Epithelial cell of proximal tubule (primary cell): ENCODE measurements around the gene SOX14. TPM values are rescaled to one million over a fixed set of nuclear protein-coding genes. Genes with fewer than 3 reads are reported as not detected.

Source experiments
- DNase-seq: peaks from one replicate; pipeline ENCODE4 v3.0.0-alpha.2; 2011; ENCODE audit warnings: low read depth
- H3K4me3 ChIP-seq: 2 replicates; pipeline ENCODE4 v1.5.1; 2011; ENCODE audit warnings: low read depth, mild to moderate bottlenecking, low read length
- total RNA-seq: library from RNA; depleted of rRNA; stranded (reverse); fragments of >200 nt; gene quantifications from 2 replicates; pipeline ENCODE4 v1.2.3, GENCODE V29; 2015
- TF ChIP-seq, protein P1 (sequence below): conservative IDR thresholded peaks from 2 replicates; pipeline ENCODE4 v1.5.1; 2012; ENCODE audit warnings: low read depth, mild to moderate bottlenecking, low read length

SOX14 gene
- total RNA-seq, 1 donor from 2014 or later: not detected

DNA sequence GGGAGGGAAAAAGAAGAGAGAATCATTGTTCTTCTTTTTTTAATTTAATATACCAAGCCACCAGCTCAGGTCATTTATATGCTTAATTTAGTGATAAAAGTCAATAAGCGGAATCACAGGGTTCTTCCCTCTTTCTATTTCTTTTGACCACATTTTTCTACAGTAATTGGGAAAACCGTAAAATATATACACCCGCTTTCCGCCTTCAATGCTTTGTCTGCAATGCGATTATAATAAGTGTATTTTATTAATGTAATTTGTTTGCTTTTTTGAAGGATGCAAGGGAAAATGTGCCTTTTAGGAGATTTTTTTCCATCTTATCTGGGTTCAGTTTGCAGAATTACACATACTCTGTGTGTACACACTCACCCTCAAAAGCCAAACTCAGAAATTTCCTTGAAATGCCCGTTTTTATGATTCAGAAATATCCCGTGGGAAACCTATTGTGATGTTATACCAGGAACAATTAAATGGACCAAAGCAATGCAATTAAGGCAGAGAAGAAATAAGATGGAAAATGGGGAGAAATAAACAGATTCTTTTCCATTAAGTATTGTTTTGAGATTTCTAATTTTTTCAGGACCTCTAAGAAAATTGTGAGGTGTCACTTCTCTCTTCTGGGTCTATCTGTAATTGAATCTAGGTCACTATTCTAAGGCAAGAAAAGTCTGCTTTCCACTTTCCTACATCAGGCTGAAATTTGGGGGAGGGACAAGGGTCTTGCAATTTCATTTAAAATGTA is 8.3 kb downstream of the SOX14 start:
- H3K4me3 ChIP-seq: no peak overlapping the region
- DNase-seq: no peak
- TF ChIP-seq, protein P1, sequence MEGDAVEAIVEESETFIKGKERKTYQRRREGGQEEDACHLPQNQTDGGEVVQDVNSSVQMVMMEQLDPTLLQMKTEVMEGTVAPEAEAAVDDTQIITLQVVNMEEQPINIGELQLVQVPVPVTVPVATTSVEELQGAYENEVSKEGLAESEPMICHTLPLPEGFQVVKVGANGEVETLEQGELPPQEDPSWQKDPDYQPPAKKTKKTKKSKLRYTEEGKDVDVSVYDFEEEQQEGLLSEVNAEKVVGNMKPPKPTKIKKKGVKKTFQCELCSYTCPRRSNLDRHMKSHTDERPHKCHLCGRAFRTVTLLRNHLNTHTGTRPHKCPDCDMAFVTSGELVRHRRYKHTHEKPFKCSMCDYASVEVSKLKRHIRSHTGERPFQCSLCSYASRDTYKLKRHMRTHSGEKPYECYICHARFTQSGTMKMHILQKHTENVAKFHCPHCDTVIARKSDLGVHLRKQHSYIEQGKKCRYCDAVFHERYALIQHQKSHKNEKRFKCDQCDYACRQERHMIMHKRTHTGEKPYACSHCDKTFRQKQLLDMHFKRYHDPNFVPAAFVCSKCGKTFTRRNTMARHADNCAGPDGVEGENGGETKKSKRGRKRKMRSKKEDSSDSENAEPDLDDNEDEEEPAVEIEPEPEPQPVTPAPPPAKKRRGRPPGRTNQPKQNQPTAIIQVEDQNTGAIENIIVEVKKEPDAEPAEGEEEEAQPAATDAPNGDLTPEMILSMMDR: no peak

DNA sequence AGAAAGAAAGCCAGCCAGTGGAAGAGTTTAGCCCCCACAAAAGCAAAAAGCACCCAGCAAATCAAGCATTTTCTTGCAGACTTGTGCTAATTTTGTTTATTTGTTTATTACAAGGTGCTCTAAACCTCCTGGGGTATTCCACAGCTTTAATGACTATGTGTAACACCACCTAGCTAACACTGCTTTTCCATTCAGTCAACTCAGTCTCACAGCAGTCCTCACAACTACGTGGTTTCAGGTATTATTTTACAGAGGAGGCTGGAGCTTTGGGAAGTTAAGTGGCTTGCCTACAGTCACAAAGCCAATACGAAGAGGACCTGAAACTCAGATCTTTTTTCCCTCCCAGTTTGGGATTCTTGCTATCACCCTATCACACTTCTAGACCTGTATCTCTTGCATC is 14.8 kb downstream of the SOX14 start:
- H3K4me3 ChIP-seq: no peak overlapping the region
- no peak for DNase-seq
- TF ChIP-seq, protein P1: no peak

DNA sequence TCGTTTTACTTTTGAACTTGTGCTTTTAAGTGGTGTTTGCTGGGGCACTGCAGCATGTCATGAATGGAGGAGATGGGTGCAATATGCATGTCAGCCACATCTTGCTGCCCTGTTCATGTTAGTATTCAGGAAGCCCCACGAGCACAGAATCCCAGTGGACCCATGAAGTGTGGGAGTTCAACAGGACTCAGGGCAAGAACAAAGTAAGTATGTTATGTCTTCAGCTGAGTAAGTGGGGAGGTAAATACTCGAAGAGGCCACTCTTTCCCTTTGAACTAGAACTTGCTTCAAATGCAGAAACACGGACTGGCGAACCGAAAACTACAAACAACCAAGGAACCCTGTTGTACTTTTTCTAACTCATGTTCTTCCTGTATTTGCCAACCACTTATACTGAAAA is 23.4 kb downstream of the SOX14 start:
- TF ChIP-seq, protein P1: no peak
- no peak for DNase-seq
- no peak overlapping the region for H3K4me3 ChIP-seq

DNA sequence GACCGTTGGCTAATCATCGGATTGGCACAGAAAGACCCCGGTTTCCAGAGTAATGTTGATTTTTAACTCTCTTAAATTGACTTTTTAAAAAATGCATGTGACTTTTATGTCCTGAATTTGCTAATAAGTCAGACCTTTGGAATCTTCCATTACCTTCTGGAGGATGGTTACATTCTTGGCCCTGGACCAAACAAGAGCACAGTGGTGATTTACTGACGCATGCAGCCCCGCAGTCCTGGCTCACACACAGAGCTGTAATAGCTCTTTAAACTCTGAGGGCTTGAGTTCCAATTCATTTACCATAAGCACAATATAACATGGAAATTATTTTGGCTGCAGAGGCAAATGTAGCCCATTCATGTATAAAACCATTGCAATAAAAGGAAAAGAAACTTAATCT is 25.1 kb downstream of the SOX14 start:
- H3K4me3 ChIP-seq: no peak overlapping the region

DNA sequence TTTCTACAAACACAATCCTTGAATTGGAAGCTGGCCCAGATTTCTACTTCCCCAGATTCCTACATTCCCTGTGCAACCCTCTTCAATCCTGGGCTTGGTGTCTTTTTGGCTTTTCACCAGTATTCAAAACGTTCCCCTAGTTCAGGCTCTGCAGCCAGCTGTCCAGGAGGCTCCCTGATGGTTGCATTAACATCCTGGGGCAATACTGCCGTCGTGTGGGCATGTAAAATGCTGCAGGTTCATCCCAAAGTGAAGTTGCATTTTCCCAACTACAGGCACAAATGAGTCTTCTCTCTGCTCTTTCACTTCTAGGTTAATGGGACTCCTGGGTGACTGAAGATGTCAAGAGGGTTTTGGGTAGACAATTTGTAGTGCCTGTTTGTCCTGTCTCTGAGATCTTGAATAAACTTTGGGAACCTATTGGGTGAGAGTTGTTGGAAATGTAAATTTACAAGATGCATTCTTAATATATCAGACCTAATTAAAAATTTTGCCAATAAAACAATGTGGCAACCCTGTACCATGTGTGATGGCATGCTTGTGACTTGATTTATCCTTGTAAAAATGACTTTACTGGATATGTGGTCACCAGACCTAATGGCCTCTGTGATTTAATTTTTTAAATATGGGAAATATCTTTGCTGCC is 28.6 kb downstream of the SOX14 start:
- DNase-seq: no peak
- H3K4me3 ChIP-seq: no peak overlapping the region
- TF ChIP-seq, protein P1: peak; percentile 73

More for the DNA sequence above, 25.1 kb downstream of the SOX14 start:
- DNase-seq: peak; percentile 4
- TF ChIP-seq, protein P1: no peak

DNA sequence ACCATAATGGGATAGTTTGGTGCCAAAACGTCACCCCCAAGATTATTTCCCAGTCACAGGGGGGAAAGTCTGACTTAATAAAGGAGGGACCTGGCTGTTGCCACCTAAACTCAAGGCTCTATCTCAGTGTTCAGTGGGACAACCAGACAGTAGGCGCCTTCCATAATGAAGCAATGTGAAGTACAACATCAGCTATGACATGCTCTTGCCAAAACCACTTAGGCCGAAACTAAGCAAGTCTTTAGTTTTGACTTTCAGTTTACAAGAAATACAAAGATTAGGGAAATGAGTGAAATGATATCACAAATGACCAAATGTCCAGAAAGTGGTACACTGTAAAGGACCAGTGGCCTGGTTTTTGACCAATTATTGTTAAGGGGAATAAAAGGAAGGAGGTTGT is 32.9 kb downstream of the SOX14 start:
- no peak for DNase-seq
- H3K4me3 ChIP-seq: no peak overlapping the region
- TF ChIP-seq, protein P1: no peak

DNA sequence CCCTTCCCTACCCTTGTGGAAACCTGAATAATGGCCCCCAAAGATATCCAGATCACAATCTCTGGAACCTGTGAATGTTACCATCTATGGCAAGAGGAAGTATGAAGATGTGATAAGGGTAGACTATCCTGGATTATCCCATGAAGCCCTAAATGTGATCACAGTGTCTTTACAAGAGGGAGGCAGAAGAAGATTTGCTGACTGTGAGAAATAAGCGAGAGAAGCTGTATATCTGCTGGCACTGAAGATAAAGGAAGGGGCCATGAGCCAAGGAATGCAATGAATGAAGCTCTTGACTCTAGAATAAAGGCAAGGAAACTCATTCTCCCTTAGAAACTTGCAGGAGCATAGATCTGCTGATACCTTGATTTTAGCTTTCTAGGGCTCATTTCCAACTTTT is 39.1 kb downstream of the SOX14 start:
- no peak for DNase-seq
- TF ChIP-seq, protein P1: no peak
- no peak overlapping the region for H3K4me3 ChIP-seq
